ENCODE results near the gene YRDC. TPM values are rescaled to one million over a fixed set of nuclear protein-coding genes. Genes with fewer than 3 reads are reported as not detected.

YRDC gene
- total and polyA plus RNA-seq, 2 experiments from 2014 or later, result 18.4 to 46.0 TPM

DNA sequence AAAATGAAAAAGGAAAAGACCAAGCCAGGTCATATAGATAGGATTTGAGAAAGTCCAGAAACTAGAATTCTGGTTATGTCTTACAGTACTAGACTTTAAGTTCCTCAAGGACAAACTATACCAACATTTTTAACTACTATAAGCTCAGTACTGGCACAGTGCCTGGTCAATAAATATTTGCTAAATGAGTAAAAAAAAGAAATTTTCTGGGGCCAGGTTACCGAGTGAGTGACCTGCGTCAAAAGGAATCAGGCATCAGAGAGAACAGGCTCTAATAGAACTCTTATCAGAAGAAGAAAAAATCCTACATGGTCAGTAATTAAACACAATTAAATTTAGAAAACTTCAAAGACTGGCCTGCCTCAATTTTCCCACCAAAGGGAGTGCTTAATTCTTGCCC is 23.8 kb upstream of the YRDC start:
- no peaks in the 10 kb centered on the region for H3K9me3 Mint-ChIP-seq
- H3K9me2 ChIP-seq (ENCODE audit: insufficient read depth), result no peaks in the 10 kb centered on the region
- H3K27me3 ChIP-seq (ENCODE audit: insufficient read depth), result no peaks in the 10 kb centered on the region
- no peaks in the 10 kb centered on the region for H3K27me3 Mint-ChIP-seq (ENCODE audit: insufficient read depth, low read depth, poor library complexity)
- H3K4me1 Mint-ChIP-seq, result no peaks in the 10 kb centered on the region
- no peaks in the 10 kb centered on the region for H3K4me1 ChIP-seq (ENCODE audit: insufficient read depth)
- ATAC-seq (no peak), DNase-seq (ENCODE audit: low spot score) (no peak)
- peaks cover 3% of the 10 kb centered on the region; the same call in 1 of the 2 replicates for H4K20me1 ChIP-seq (replicated peaks; ENCODE audit: insufficient read depth)
- TF ChIP-seq, protein P1, sequence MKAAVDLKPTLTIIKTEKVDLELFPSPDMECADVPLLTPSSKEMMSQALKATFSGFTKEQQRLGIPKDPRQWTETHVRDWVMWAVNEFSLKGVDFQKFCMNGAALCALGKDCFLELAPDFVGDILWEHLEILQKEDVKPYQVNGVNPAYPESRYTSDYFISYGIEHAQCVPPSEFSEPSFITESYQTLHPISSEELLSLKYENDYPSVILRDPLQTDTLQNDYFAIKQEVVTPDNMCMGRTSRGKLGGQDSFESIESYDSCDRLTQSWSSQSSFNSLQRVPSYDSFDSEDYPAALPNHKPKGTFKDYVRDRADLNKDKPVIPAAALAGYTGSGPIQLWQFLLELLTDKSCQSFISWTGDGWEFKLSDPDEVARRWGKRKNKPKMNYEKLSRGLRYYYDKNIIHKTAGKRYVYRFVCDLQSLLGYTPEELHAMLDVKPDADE (IDR thresholded peaks at IDR 0.05), result no peak
- TF ChIP-seq JUNB (IDR thresholded peaks at IDR 0.05; ENCODE audit: unreplicated experiment), result no peak
- no peak for TF ChIP-seq ZNF331 (CRISPR knock-in tag; IDR thresholded peaks at IDR 0.05; ENCODE audit: low read depth)
- no peak for TF ChIP-seq POLR2AphosphoS5 (IDR thresholded peaks at IDR 0.05; ENCODE audit: low read depth)
- no peak for TF ChIP-seq CREB1 (CRISPR knock-in tag; IDR thresholded peaks at IDR 0.05; ENCODE audit: low read depth)
- TF ChIP-seq EZH2phosphoT487 (IDR thresholded peaks at IDR 0.05; ENCODE audit: unreplicated experiment), result no peak
- TF ChIP-seq NANOG (IDR thresholded peaks at IDR 0.05; ENCODE audit: borderline replicate concordance), result no peak
- no peak for TF ChIP-seq EZH2 (IDR thresholded peaks at IDR 0.05; ENCODE audit: low read depth, unreplicated experiment)
- TF ChIP-seq, protein P2, sequence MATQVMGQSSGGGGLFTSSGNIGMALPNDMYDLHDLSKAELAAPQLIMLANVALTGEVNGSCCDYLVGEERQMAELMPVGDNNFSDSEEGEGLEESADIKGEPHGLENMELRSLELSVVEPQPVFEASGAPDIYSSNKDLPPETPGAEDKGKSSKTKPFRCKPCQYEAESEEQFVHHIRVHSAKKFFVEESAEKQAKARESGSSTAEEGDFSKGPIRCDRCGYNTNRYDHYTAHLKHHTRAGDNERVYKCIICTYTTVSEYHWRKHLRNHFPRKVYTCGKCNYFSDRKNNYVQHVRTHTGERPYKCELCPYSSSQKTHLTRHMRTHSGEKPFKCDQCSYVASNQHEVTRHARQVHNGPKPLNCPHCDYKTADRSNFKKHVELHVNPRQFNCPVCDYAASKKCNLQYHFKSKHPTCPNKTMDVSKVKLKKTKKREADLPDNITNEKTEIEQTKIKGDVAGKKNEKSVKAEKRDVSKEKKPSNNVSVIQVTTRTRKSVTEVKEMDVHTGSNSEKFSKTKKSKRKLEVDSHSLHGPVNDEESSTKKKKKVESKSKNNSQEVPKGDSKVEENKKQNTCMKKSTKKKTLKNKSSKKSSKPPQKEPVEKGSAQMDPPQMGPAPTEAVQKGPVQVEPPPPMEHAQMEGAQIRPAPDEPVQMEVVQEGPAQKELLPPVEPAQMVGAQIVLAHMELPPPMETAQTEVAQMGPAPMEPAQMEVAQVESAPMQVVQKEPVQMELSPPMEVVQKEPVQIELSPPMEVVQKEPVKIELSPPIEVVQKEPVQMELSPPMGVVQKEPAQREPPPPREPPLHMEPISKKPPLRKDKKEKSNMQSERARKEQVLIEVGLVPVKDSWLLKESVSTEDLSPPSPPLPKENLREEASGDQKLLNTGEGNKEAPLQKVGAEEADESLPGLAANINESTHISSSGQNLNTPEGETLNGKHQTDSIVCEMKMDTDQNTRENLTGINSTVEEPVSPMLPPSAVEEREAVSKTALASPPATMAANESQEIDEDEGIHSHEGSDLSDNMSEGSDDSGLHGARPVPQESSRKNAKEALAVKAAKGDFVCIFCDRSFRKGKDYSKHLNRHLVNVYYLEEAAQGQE (IDR thresholded peaks at IDR 0.05; ENCODE audit: unreplicated experiment), result no peak
- no peak for TF ChIP-seq ZNF114 (CRISPR knock-in tag; IDR thresholded peaks at IDR 0.05)
- no peak for TF ChIP-seq STAT1 (IDR thresholded peaks at IDR 0.05; ENCODE audit: unreplicated experiment)
- TF ChIP-seq, protein P3, sequence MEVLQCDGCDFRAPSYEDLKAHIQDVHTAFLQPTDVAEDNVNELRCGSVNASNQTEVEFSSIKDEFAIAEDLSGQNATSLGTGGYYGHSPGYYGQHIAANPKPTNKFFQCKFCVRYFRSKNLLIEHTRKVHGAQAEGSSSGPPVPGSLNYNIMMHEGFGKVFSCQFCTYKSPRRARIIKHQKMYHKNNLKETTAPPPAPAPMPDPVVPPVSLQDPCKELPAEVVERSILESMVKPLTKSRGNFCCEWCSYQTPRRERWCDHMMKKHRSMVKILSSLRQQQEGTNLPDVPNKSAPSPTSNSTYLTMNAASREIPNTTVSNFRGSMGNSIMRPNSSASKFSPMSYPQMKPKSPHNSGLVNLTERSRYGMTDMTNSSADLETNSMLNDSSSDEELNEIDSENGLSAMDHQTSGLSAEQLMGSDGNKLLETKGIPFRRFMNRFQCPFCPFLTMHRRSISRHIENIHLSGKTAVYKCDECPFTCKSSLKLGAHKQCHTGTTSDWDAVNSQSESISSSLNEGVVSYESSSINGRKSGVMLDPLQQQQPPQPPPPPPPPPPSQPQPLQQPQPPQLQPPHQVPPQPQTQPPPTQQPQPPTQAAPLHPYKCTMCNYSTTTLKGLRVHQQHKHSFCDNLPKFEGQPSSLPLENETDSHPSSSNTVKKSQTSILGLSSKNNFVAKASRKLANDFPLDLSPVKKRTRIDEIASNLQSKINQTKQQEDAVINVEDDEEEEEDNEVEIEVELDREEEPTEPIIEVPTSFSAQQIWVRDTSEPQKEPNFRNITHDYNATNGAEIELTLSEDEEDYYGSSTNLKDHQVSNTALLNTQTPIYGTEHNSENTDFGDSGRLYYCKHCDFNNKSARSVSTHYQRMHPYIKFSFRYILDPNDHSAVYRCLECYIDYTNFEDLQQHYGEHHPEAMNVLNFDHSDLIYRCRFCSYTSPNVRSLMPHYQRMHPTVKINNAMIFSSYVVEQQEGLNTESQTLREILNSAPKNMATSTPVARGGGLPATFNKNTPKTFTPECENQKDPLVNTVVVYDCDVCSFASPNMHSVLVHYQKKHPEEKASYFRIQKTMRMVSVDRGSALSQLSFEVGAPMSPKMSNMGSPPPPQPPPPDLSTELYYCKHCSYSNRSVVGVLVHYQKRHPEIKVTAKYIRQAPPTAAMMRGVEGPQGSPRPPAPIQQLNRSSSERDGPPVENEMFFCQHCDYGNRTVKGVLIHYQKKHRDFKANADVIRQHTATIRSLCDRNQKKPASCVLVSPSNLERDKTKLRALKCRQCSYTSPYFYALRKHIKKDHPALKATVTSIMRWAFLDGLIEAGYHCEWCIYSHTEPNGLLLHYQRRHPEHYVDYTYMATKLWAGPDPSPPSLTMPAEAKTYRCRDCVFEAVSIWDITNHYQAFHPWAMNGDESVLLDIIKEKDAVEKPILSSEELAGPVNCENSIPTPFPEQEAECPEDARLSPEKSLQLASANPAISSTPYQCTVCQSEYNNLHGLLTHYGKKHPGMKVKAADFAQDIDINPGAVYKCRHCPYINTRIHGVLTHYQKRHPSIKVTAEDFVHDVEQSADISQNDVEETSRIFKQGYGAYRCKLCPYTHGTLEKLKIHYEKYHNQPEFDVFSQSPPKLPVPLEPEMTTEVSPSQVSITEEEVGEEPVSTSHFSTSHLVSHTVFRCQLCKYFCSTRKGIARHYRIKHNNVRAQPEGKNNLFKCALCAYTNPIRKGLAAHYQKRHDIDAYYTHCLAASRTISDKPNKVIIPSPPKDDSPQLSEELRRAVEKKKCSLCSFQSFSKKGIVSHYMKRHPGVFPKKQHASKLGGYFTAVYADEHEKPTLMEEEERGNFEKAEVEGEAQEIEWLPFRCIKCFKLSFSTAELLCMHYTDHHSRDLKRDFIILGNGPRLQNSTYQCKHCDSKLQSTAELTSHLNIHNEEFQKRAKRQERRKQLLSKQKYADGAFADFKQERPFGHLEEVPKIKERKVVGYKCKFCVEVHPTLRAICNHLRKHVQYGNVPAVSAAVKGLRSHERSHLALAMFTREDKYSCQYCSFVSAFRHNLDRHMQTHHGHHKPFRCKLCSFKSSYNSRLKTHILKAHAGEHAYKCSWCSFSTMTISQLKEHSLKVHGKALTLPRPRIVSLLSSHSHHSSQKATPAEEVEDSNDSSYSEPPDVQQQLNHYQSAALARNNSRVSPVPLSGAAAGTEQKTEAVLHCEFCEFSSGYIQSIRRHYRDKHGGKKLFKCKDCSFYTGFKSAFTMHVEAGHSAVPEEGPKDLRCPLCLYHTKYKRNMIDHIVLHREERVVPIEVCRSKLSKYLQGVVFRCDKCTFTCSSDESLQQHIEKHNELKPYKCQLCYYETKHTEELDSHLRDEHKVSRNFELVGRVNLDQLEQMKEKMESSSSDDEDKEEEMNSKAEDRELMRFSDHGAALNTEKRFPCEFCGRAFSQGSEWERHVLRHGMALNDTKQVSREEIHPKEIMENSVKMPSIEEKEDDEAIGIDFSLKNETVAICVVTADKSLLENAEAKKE (CRISPR knock-in tag; IDR thresholded peaks at IDR 0.05), result no peak
- TF ChIP-seq, protein P4, sequence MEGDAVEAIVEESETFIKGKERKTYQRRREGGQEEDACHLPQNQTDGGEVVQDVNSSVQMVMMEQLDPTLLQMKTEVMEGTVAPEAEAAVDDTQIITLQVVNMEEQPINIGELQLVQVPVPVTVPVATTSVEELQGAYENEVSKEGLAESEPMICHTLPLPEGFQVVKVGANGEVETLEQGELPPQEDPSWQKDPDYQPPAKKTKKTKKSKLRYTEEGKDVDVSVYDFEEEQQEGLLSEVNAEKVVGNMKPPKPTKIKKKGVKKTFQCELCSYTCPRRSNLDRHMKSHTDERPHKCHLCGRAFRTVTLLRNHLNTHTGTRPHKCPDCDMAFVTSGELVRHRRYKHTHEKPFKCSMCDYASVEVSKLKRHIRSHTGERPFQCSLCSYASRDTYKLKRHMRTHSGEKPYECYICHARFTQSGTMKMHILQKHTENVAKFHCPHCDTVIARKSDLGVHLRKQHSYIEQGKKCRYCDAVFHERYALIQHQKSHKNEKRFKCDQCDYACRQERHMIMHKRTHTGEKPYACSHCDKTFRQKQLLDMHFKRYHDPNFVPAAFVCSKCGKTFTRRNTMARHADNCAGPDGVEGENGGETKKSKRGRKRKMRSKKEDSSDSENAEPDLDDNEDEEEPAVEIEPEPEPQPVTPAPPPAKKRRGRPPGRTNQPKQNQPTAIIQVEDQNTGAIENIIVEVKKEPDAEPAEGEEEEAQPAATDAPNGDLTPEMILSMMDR (conservative IDR thresholded peaks at IDR 0.05; ENCODE audit: low read depth in 2 of 2), result no peak
- H3K79me2 ChIP-seq (replicated peaks; ENCODE audit: insufficient read depth), result no peaks in the 10 kb centered on the region
- H3K4me2 ChIP-seq, result no peak overlapping the region
- no peak overlapping the region for H3K27ac ChIP-seq (ENCODE audit: low read depth)
- H3K4me3 ChIP-seq, result no peak overlapping the region
- no peak overlapping the region for H3K27ac Mint-ChIP-seq
- H3F3A ChIP-seq (replicated peaks; ENCODE audit: low read depth), result no peaks in the 10 kb centered on the region
- no peak overlapping the region for H2AFZ ChIP-seq
- H3K36me3 Mint-ChIP-seq (ENCODE audit: low read depth), result peaks cover 47% of the 10 kb centered on the region
- peaks cover 33% of the 10 kb centered on the region for H3K36me3 ChIP-seq (ENCODE audit: insufficient read depth)
- no peak overlapping the region for H3K4me3 Mint-ChIP-seq
